ENCODE data around the gene DPY19L1.
"Not testable (repeated sequence)": the region's sequence is repeated elsewhere in the genome, so short reads cannot be mapped to it uniquely, and the experiment has no call there.

Gene DPY19L1

DNA sequence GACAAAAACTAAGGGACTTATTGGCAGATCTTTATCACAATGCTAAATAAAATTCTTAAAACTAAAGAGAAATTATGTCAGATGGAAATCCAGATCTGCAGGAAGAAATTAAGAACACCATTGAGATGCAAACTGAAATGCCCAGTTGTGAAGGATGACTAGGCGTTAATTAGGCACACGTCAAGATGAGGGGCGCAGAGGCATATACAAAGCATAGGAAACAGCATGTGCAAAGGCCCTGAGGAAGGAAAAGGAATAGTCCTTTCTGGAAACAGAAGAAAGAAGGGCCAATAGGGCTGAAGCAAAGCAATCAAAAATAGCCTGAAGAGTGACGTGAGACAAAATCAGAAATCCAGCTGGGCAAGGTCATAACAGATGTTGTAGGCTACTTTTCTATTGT is 53.1 kb downstream of the DPY19L1 start:
- H3K36me3 ChIP-seq (ENCODE audit: low read depth); H3K9me3 ChIP-seq (ENCODE audit: severe bottlenecking); H3K27me3 ChIP-seq (ENCODE audit: insufficient read depth, poor library complexity, severe bottlenecking); H3K4me3 ChIP-seq (ENCODE audit: severe bottlenecking); ATAC-seq (ENCODE audit: low read depth); H3K4me1 ChIP-seq (ENCODE audit: insufficient read depth, poor library complexity, severe bottlenecking); H3K27ac ChIP-seq (ENCODE audit: poor library complexity, severe bottlenecking); DNase-seq (ENCODE audit: low spot score): not testable (repeated sequence)

DNA sequence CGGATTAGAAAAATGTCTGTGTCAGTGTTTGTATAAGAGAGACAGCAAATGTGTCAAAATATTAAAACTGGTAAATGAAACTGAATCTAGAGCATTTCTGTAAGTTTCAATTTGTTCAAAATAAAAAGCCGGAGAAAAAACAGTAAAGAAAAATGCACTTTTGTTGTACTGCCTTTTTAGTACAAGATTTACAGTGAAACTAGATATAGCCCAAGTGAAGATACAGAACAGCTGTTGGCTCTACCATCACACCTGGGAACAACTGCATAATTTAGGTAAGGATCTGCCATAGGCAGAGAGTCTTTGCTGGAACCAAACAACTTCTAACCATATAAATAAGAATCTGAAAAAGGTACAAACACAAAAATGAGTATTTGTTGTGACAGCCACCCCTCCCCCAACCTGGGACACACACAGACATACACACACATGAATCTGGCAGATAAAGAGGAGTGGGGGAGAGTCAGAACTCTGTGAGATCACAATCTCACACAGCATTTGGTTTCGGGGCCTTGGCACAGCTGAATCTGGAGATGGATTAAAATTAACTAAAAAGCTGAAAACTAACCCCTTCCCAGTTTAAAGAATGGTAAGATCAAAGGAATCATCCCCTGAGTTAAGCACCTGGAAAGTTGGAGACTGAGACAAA is 54.8 kb downstream of the DPY19L1 start:
- TF ChIP-seq, protein P1, sequence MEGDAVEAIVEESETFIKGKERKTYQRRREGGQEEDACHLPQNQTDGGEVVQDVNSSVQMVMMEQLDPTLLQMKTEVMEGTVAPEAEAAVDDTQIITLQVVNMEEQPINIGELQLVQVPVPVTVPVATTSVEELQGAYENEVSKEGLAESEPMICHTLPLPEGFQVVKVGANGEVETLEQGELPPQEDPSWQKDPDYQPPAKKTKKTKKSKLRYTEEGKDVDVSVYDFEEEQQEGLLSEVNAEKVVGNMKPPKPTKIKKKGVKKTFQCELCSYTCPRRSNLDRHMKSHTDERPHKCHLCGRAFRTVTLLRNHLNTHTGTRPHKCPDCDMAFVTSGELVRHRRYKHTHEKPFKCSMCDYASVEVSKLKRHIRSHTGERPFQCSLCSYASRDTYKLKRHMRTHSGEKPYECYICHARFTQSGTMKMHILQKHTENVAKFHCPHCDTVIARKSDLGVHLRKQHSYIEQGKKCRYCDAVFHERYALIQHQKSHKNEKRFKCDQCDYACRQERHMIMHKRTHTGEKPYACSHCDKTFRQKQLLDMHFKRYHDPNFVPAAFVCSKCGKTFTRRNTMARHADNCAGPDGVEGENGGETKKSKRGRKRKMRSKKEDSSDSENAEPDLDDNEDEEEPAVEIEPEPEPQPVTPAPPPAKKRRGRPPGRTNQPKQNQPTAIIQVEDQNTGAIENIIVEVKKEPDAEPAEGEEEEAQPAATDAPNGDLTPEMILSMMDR (IDR thresholded peaks at IDR 0.05; ENCODE audit: poor library complexity, severe bottlenecking): no peak
- Histone ChIP-seq H3K4me1 (ENCODE audit: insufficient read depth, poor library complexity, severe bottlenecking) (no peaks in the 10 kb centered on the region), H3K27me3 (ENCODE audit: insufficient read depth, poor library complexity, severe bottlenecking) (no peaks in the 10 kb centered on the region), H3K27ac (ENCODE audit: poor library complexity, severe bottlenecking) (no peak overlapping the region), H3K9me3 (ENCODE audit: severe bottlenecking) (no peaks in the 10 kb centered on the region), H3K36me3 (ENCODE audit: low read depth) (no peaks in the 10 kb centered on the region), H3K4me3 (ENCODE audit: severe bottlenecking) (no peak overlapping the region)
- DNase-seq (ENCODE audit: low spot score) (no peak), ATAC-seq (ENCODE audit: low read depth) (no peak)

DNA sequence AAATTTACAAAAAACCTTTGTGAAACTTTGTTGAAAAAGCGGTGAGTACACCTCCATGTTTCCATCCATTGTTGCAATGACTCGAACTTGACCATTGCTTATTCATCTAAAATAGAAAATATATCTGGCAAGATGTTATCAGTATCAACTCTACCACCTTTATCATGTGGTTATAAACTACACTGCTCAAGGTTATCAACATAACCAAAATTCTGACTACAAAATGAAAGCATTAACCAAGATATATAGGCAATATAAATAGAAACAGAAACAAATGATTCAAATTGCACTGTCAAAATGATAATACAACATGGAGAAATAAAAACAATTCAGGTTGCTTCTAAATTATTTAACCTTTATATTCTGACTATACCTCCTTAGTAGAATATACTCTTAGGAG is 58.2 kb downstream of the DPY19L1 start:
- not testable (repeated sequence) for ATAC-seq (ENCODE audit: low read depth); H3K27ac ChIP-seq (ENCODE audit: poor library complexity, severe bottlenecking); H3K36me3 ChIP-seq (ENCODE audit: low read depth); H3K4me1 ChIP-seq (ENCODE audit: insufficient read depth, poor library complexity, severe bottlenecking); H3K27me3 ChIP-seq (ENCODE audit: insufficient read depth, poor library complexity, severe bottlenecking); H3K4me3 ChIP-seq (ENCODE audit: severe bottlenecking); DNase-seq (ENCODE audit: low spot score); H3K9me3 ChIP-seq (ENCODE audit: severe bottlenecking)

DNA sequence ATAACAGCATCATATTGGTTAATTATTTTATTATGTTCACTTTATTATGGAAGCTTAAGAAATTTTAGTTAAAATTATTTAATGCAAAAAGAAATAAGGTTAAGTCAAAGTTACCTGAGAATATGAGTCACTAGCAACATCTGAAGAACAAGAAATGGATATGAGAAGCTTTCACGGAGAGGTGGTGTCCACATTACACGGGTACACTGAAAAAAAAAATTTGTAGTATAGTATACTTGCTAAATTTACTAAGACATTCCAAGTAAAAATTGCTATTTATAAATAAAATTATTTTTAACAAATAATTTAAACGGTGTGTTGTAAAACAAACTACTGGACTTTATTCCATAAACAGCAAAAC is 63.9 kb downstream of the DPY19L1 start:
- no peak for ATAC-seq (ENCODE audit: low read depth)

DNA sequence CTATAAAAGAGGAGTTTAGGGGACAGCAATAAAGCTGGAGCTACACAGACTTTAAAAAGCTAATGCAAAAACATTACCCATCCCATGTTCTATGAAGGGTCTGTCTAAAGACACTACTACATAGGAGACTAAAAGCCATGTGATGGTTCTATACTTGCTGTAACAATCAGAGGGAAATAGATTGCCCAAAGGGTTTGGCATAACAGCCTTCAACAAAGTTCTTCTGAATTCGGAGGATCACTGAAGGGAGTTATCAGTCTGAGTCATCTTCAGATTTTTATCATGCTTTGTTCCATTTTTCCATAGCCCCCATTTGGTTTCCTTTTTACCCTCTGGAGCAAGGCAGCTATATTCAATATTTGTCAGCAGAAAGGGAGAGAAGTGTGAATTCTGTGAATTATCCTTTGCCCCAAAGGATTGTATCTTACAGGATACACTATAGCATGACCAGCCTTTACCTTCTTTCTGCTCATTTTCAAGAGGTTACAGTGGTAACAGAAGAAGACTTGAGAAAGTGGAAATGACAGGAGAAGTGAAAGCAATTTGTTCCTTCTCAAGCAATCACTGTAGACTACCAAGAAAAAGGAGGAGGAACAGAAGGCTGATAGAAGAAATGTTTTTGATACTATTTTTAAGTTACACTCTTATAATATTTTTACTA is 64.4 kb downstream of the DPY19L1 start:
- not testable (repeated sequence) for H3K27me3 ChIP-seq (ENCODE audit: insufficient read depth, poor library complexity, severe bottlenecking); H3K4me1 ChIP-seq (ENCODE audit: insufficient read depth, poor library complexity, severe bottlenecking); H3K27ac ChIP-seq (ENCODE audit: poor library complexity, severe bottlenecking); H3K4me3 ChIP-seq (ENCODE audit: severe bottlenecking); ATAC-seq (ENCODE audit: low read depth); H3K36me3 ChIP-seq (ENCODE audit: low read depth); H3K9me3 ChIP-seq (ENCODE audit: severe bottlenecking); DNase-seq (ENCODE audit: low spot score)

More for the DNA sequence above, 63.9 kb downstream of the DPY19L1 start:
- TF ChIP-seq, protein P1 (IDR thresholded peaks at IDR 0.05; ENCODE audit: poor library complexity, severe bottlenecking): no peak
- H3K9me3 ChIP-seq (ENCODE audit: severe bottlenecking): no peaks in the 10 kb centered on the region
- H3K4me1 ChIP-seq (ENCODE audit: insufficient read depth, poor library complexity, severe bottlenecking): no peaks in the 10 kb centered on the region
- H3K4me3 ChIP-seq (ENCODE audit: severe bottlenecking): no peak overlapping the region
- no peaks in the 10 kb centered on the region for H3K36me3 ChIP-seq (ENCODE audit: low read depth)
- H3K27me3 ChIP-seq (ENCODE audit: insufficient read depth, poor library complexity, severe bottlenecking): no peaks in the 10 kb centered on the region
- H3K27ac ChIP-seq (ENCODE audit: poor library complexity, severe bottlenecking): no peak overlapping the region
- DNase-seq (ENCODE audit: low spot score): no peak

DNA sequence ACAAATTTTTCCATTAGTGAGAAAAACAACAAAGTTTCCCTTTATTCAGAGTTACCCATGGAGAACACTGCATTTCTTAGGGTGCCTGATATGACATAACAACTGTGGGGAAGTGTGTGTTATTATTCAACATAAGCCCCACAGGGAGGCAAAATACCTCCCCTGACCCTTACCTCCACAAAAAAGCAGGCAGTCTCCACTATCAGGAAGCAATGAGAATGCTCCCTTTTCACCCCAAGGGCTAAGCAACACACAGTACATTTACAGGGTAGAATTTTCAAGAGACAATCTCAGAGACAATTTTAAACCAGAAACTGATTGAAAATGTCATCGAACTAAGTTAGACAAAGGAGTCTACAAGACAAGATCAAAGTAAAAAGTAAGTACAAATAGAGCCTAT is 69.5 kb downstream of the DPY19L1 start:
- H3K4me1 ChIP-seq (ENCODE audit: insufficient read depth, poor library complexity, severe bottlenecking); DNase-seq (ENCODE audit: low spot score); ATAC-seq (ENCODE audit: low read depth); H3K36me3 ChIP-seq (ENCODE audit: low read depth); H3K27me3 ChIP-seq (ENCODE audit: insufficient read depth, poor library complexity, severe bottlenecking); H3K9me3 ChIP-seq (ENCODE audit: severe bottlenecking); H3K4me3 ChIP-seq (ENCODE audit: severe bottlenecking); H3K27ac ChIP-seq (ENCODE audit: poor library complexity, severe bottlenecking): not testable (repeated sequence)

DNA sequence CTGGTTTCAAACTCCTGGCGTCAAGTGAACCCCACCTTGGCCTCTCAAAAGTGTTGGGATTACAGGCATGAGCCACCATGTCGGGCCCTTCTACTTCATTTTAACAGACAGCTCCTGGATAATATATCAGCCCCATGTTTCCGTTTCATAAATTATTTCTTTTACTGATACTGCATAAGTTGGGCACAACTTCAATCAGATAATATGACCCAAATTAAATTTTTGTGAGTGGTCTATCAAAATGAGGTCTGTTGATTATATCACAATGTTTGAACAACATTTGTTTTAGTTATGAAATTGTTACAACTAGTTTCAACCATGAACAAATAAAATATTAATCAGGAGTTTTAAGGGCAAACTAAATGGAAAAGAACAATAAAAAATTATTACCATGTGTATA is 70.8 kb downstream of the DPY19L1 start:
- not testable (repeated sequence) for H3K36me3 ChIP-seq (ENCODE audit: low read depth); H3K27ac ChIP-seq (ENCODE audit: poor library complexity, severe bottlenecking); H3K4me1 ChIP-seq (ENCODE audit: insufficient read depth, poor library complexity, severe bottlenecking); H3K9me3 ChIP-seq (ENCODE audit: severe bottlenecking); ATAC-seq (ENCODE audit: low read depth); DNase-seq (ENCODE audit: low spot score); H3K4me3 ChIP-seq (ENCODE audit: severe bottlenecking); H3K27me3 ChIP-seq (ENCODE audit: insufficient read depth, poor library complexity, severe bottlenecking)
